IMR-90 (cell line): ENCODE measurements around the gene SPAG7. TPM values are rescaled to one million over a fixed set of nuclear protein-coding genes. Genes with fewer than 3 reads are reported as not detected.

Source experiments
- ATAC-seq: fragments of 200-7000 bp; cut with Tn5 transposase; 2 replicates; pipeline ENCODE4 v1.9.1; 2020; ENCODE audit warnings: low read depth, mild to moderate bottlenecking, moderate library complexity
- BruUV-seq: library from RNA; stranded (reverse); fragments of 400-500 nt; replicated peaks from 2 replicates; lab custom pipeline; 2021; lab: Mats Ljungman, UMichigan
- CTCF ChIA-PET: fragments of 300-600 bp; formaldehyde crosslinking; extraction: SDS; loops from one replicate; lab custom pipeline; 2021; ENCODE audit warnings: antibody characterized with exemption; lab: Yijun Ruan, JAX
- POLR2A ChIA-PET: fragments of 300-600 bp; sonication (Branson Sonifier 250); formaldehyde crosslinking; loops from one replicate; lab custom pipeline; 2022; ENCODE audit warnings: antibody characterized with exemption; ENCODE audit not compliant: unreplicated experiment; lab: Charles Lee
- DNase-seq: peaks from one replicate; pipeline ENCODE4 v3.0.0; 2013
- H2AFZ ChIP-seq: replicated peaks from 2 replicates; pipeline ENCODE3; 2013; ENCODE audit warnings: low read length, mild to moderate bottlenecking; ENCODE audit not compliant: poor library complexity
- H2AK5ac ChIP-seq: 2 replicates; pipeline ENCODE4 v1.6.1; 2013; ENCODE audit warnings: low read depth, low read length, inconsistent platforms
- H2AK9ac ChIP-seq: replicated peaks from 2 replicates; pipeline ENCODE3; 2013; ENCODE audit warnings: mild to moderate bottlenecking, low read depth, low read length, moderate library complexity; ENCODE audit not compliant: poor library complexity
- H2BK120ac ChIP-seq: 2 replicates; pipeline ENCODE4 v1.6.1; 2013; ENCODE audit warnings: low read depth, low read length, inconsistent platforms
- H2BK15ac ChIP-seq: 3 replicates; pipeline ENCODE4 v1.6.1; 2013; ENCODE audit warnings: low read depth, low read length, inconsistent platforms
- H2BK20ac ChIP-seq: 2 replicates; pipeline ENCODE4 v1.6.1; 2013; ENCODE audit warnings: low read depth, mild to moderate bottlenecking, inconsistent platforms, low read length, moderate library complexity
- H2BK5ac ChIP-seq: 2 replicates; pipeline ENCODE4 v1.6.1; 2013; ENCODE audit warnings: mild to moderate bottlenecking, low read depth, low read length, inconsistent platforms; ENCODE audit not compliant: poor library complexity, severe bottlenecking
- H3K14ac ChIP-seq: replicated peaks from 2 replicates; pipeline ENCODE4 v1.6.1; 2013; ENCODE audit warnings: low read depth, low read length, inconsistent platforms
- H3K18ac ChIP-seq: 2 replicates; pipeline ENCODE4 v1.6.1; 2013; ENCODE audit warnings: low read depth, low read length, control low read depth
- H3K23ac ChIP-seq: 2 replicates; pipeline ENCODE4 v1.6.1; 2013; ENCODE audit warnings: low read depth, low read length, inconsistent platforms
- H3K27ac ChIP-seq: 2 replicates; pipeline ENCODE4 v1.5.1; 2013; ENCODE audit warnings: mild to moderate bottlenecking, control low read depth, low read length; ENCODE audit not compliant: insufficient read depth
- H3K27me3 ChIP-seq: 2 replicates; pipeline ENCODE4 v1.6.1; 2013; ENCODE audit warnings: low read length; ENCODE audit not compliant: control insufficient read depth, insufficient read depth
- H3K36me3 ChIP-seq: 2 replicates; pipeline ENCODE4 v1.6.1; 2013; ENCODE audit warnings: low read length, mixed read lengths; ENCODE audit not compliant: control insufficient read depth, insufficient read depth
- H3K4ac ChIP-seq: 2 replicates; pipeline ENCODE4 v1.6.1; 2013; ENCODE audit warnings: low read depth, low read length, inconsistent platforms
- H3K4me1 ChIP-seq: 2 replicates; pipeline ENCODE4 v1.6.1; 2013; ENCODE audit warnings: low read length, mixed read lengths; ENCODE audit not compliant: control insufficient read depth, insufficient read depth
- H3K4me2 ChIP-seq: 2 replicates; pipeline ENCODE4 v1.6.1; 2013; ENCODE audit warnings: low read depth, mild to moderate bottlenecking, control low read depth, low read length, moderate library complexity
- H3K4me3 ChIP-seq: 2 replicates; pipeline ENCODE4 v1.5.1; 2013; ENCODE audit warnings: low read depth, mild to moderate bottlenecking, control low read depth, low read length, moderate library complexity; ENCODE audit not compliant: insufficient read depth
- H3K56ac ChIP-seq: 2 replicates; pipeline ENCODE4 v1.6.1; 2013; ENCODE audit warnings: low read length, inconsistent platforms; ENCODE audit not compliant: insufficient read depth; ENCODE audit errors: extremely low read depth
- H3K79me1 ChIP-seq, 2 experiments: 2 replicates each; pipeline ENCODE4 v1.6.1; 2013; ENCODE audit warnings: low read length in 2 of 2, inconsistent platforms in 1 of 2, low read depth in 1 of 2
- H3K9ac ChIP-seq: 2 replicates; pipeline ENCODE4 v1.6.1; 2013; ENCODE audit warnings: low read depth, low read length, control low read depth
- H3K9me1 ChIP-seq: 2 replicates; pipeline ENCODE4 v1.6.1; 2013; ENCODE audit warnings: low read length, inconsistent platforms; ENCODE audit not compliant: insufficient read depth
- H3K9me3 ChIP-seq: 2 replicates; pipeline ENCODE4 v1.6.1; 2013; ENCODE audit warnings: low read length; ENCODE audit not compliant: control insufficient read depth, insufficient read depth
- H4K20me1 ChIP-seq: 2 replicates; pipeline ENCODE4 v1.6.1; 2013; ENCODE audit warnings: low read length, inconsistent platforms; ENCODE audit not compliant: insufficient read depth
- H4K5ac ChIP-seq: 2 replicates; pipeline ENCODE4 v1.6.1; 2013; ENCODE audit warnings: mild to moderate bottlenecking, low read depth, low read length, control low read depth
- H4K8ac ChIP-seq, 2 experiments: 2 replicates each; pipeline ENCODE4 v1.6.1; 2013; ENCODE audit warnings: low read depth in 2 of 2, low read length in 2 of 2, control low read depth in 1 of 2, inconsistent platforms in 1 of 2
- H4K91ac ChIP-seq: 2 replicates; pipeline ENCODE4 v1.6.1; 2013; ENCODE audit warnings: low read depth, low read length, inconsistent platforms; ENCODE audit not compliant: insufficient read depth
- CEBPB ChIP-seq: IDR thresholded peaks from 2 replicates; pipeline ENCODE4 v1.6.1; 2012; ENCODE audit warnings: low read depth, low read length, improper control_type of control experiment
- NFE2L2 ChIP-seq: fragments of 150-350 bp; IDR thresholded peaks from 2 replicates; pipeline ENCODE4 v1.6.1; 2016; ENCODE audit warnings: low read depth, mild to moderate bottlenecking, low read length
- WGBS, 2 experiments: methylation state at CpG; one replicate each; pipeline versions ENCODE4 v1.1.5 to v1.1.7; 2013; ENCODE audit warnings: missing lambda C conversion rate in 2 of 2; ENCODE audit not compliant: insufficient read length in 1 of 2; ENCODE audit errors: extremely low coverage in 2 of 2; 5-methylcytosine and 5-hydroxymethylcytosine counted together
- dilution Hi-C: fragments of 300-500 bp; cut with HindIII; formaldehyde crosslinking; loops from one replicate; pipeline ENCODE4 v1.14.3; 2018; ENCODE audit warnings: low sequenced_read_pairs; ENCODE audit not compliant: unreplicated experiment
- in situ Hi-C: fragments of 300-500 bp; cut with MboI; formaldehyde crosslinking; loops from 3 replicates; pipeline ENCODE4 v1.14.3; 2019; ENCODE audit warnings: low sequenced_read_pairs, inconsistent platforms, mixed read lengths
- intact Hi-C: fragments of 100-400 bp; cut with micrococcal nuclease; formaldehyde crosslinking; loops from 2 replicates; pipeline ENCODE4 v1.10.0; 2022
- polyA plus RNA-seq, 3 experiments: library from polyadenylated mRNA; depleted of rRNA; stranded (reverse); fragments of >200 nt; gene quantifications; 2 replicates each; pipeline ENCODE4 v1.2.3, GENCODE V29; 2012; ENCODE audit warnings: low replicate concordance in 1 of 3
- total RNA-seq: library from RNA; depleted of rRNA; stranded (reverse); fragments of >200 nt; gene quantifications from 2 replicates; pipeline ENCODE4 v1.2.3, GENCODE V29; 2012
- TF ChIP-seq, protein P1 (sequence below): fragments of 150-350 bp; IDR thresholded peaks from 2 replicates; pipeline ENCODE4 v1.6.1; 2016; ENCODE audit warnings: low read depth, mild to moderate bottlenecking, low read length, moderate library complexity, borderline replicate concordance

SPAG7 gene
- total and polyA plus RNA-seq, 2 of the 4 experiments (the other 2 are of a cell fraction) = 50.2 to 108 TPM

- H2AK5ac ChIP-seq = no peak overlapping the region
- dilution Hi-C loops = no loop called here
- no TSS peak for BruUV-seq
- ChIA-PET CTCF (no interaction called here), POLR2A (no interaction called here)
- H3K4me2 ChIP-seq = no peak overlapping the region
- H4K8ac ChIP-seq = no peak overlapping the region
- no peak overlapping the region for H3K9ac ChIP-seq
- in situ Hi-C loops = no loop called here
- peaks cover 6% of the 10 kb centered on the region; the same call in 1 of the 2 replicates for H4K20me1 ChIP-seq
- TF ChIP-seq, protein P1, sequence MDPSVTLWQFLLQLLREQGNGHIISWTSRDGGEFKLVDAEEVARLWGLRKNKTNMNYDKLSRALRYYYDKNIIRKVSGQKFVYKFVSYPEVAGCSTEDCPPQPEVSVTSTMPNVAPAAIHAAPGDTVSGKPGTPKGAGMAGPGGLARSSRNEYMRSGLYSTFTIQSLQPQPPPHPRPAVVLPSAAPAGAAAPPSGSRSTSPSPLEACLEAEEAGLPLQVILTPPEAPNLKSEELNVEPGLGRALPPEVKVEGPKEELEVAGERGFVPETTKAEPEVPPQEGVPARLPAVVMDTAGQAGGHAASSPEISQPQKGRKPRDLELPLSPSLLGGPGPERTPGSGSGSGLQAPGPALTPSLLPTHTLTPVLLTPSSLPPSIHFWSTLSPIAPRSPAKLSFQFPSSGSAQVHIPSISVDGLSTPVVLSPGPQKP = no peak
- TF ChIP-seq CEBPB (no peak), NFE2L2 (no peak)
- no peak overlapping the region for H2AFZ ChIP-seq
- H3K18ac ChIP-seq = no peak overlapping the region
- peaks cover 29% of the 10 kb centered on the region for H3K9me1 ChIP-seq
- no peak overlapping the region for H3K23ac ChIP-seq
- H3K36me3 ChIP-seq = peaks cover 49% of the 10 kb centered on the region
- no peak overlapping the region for H2BK20ac ChIP-seq
- no peak overlapping the region for H2BK120ac ChIP-seq
- 90% methylated on average over 5 of the region's 10 CpGs; no CpG with 5 or more reads in 1 of the 2 experiments for WGBS, 2 experiments
- peaks cover 12% of the 10 kb centered on the region for H3K4me1 ChIP-seq
- H3K9me3 ChIP-seq = no peaks in the 10 kb centered on the region
- H2AK9ac ChIP-seq = peak overlapping the region; percentile 5
- H3K56ac ChIP-seq = no peak overlapping the region
- no peak overlapping the region for H4K5ac ChIP-seq
- H2BK5ac ChIP-seq = no peak overlapping the region
- no peaks in the 10 kb centered on the region for H3K27me3 ChIP-seq
- H4K91ac ChIP-seq = no peak overlapping the region
- no peak overlapping the region for H3K4me3 ChIP-seq
- H3K27ac ChIP-seq = no peak overlapping the region
- DNase-seq (no peak), ATAC-seq (no peak)
- intact Hi-C loops = no loop called here
- H3K14ac ChIP-seq = no peak overlapping the region
- H3K79me1 ChIP-seq = peaks cover 10 to 59% of the 10 kb centered on the region in 2 experiments; a peak in 3 of 4 replicates
- H3K4ac ChIP-seq = no peak overlapping the region
- no peak overlapping the region for H2BK15ac ChIP-seq
Measured at GRCh38 chr17:4973256-4974114, 5.9 kb upstream of the SPAG7 start.
